Measurements from ENCODE around the gene TRMO. TPM values are rescaled to one million over a fixed set of nuclear protein-coding genes. Genes with fewer than 3 reads are reported as not detected.

TRMO gene
- total RNA-seq, 1 experiment from 2014 or later = 48.0 TPM

GRCh38 chr9:97938081-97938644 lies 15.9 kb upstream of the TRMO start, which contains the start of gene HEMGN:
Gene HEMGN, minus strand, starts transcription at chr9:97938172. Its CDS starts 36 bp downstream, at chr9:97938136.
- DNase-seq (ENCODE audit: low read depth) = no peak

GRCh38 chr9:97936998-97937397 lies 14.7 kb upstream of the TRMO start:
- no peak for DNase-seq (ENCODE audit: low read depth)

- DNase-seq (ENCODE audit: low read depth) = no peak
Measured at GRCh38 chr9:97935276-97935675, 13.0 kb upstream of the TRMO start.

- DNase-seq (ENCODE audit: low read depth) = no peak
Measured at GRCh38 chr9:97934321-97935115, 12.2 kb upstream of the TRMO start.

- no peak for DNase-seq (ENCODE audit: low read depth)
Measured at GRCh38 chr9:97933297-97933998, 11.1 kb upstream of the TRMO start.

- DNase-seq (ENCODE audit: low read depth) = no peak
Measured at GRCh38 chr9:97930972-97931371, 8.7 kb upstream of the TRMO start.

GRCh38 chr9:97928986-97929604 lies 6.8 kb upstream of the TRMO start:
- DNase-seq (ENCODE audit: low read depth) = no peak

- no peak for DNase-seq (ENCODE audit: low read depth)
Measured at GRCh38 chr9:97925497-97926334, 3.4 kb upstream of the TRMO start.

- DNase-seq (ENCODE audit: low read depth) = no peak
Measured at GRCh38 chr9:97924386-97924785, 2.1 kb upstream of the TRMO start.

GRCh38 chr9:97923529-97924108 lies 1.3 kb upstream of the TRMO start:
- DNase-seq (ENCODE audit: low read depth) = peak; percentile 80

GRCh38 chr9:97919217-97919813 lies 3.0 kb downstream of the TRMO start:
- DNase-seq (ENCODE audit: low read depth) = no peak

GRCh38 chr9:97918611-97919010 lies 3.7 kb downstream of the TRMO start:
- no peak for DNase-seq (ENCODE audit: low read depth)

GRCh38 chr9:97911970-97912369 lies 10.3 kb downstream of the TRMO start:
- no peak for DNase-seq (ENCODE audit: low read depth)

- no peak for DNase-seq (ENCODE audit: low read depth)
Measured at GRCh38 chr9:97911528-97911927, 10.8 kb downstream of the TRMO start.

GRCh38 chr9:97910357-97910756 lies 11.9 kb downstream of the TRMO start:
- DNase-seq (ENCODE audit: low read depth) = no peak

GRCh38 chr9:97908705-97909104 lies 13.6 kb downstream of the TRMO start:
- no peak for DNase-seq (ENCODE audit: low read depth)

- DNase-seq (ENCODE audit: low read depth) = no peak
Measured at GRCh38 chr9:97907632-97908031, 14.7 kb downstream of the TRMO start.

- DNase-seq (ENCODE audit: low read depth) = no peak
Measured at GRCh38 chr9:97907046-97907445, 15.3 kb downstream of the TRMO start.

GRCh38 chr9:97906236-97906831 lies 16.0 kb downstream of the TRMO start:
- no peak for DNase-seq (ENCODE audit: low read depth)

GRCh38 chr9:97905228-97905627 lies 17.1 kb downstream of the TRMO start:
- no peak for DNase-seq (ENCODE audit: low read depth)
